Limb (tissue), 2 donors: ENCODE measurements around the gene LGALS16.
"Not testable (repeated sequence)": the region's sequence is repeated elsewhere in the genome, so short reads cannot be mapped to it uniquely, and the experiment has no call there.

Experiments
- DNase-seq, 2 donors: peaks; one replicate each; pipeline ENCODE4 v3.0.0-alpha.2; 2016; ENCODE audit errors: extremely low spot score in 2 of 2

Gene LGALS16, protein sequence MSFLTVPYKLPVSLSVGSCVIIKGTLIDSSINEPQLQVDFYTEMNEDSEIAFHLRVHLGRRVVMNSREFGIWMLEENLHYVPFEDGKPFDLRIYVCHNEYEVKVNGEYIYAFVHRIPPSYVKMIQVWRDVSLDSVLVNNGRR

GRCh38 chr19:39655613-39656012 is at the start of gene LGALS16:
Gene LGALS16 (plus strand): TSS chr19:39655913. CDS start chr19:39655962, 49 bp downstream.
- no peak for DNase-seq

- no peak for DNase-seq
Measured at GRCh38 chr19:39607021-39607420, 48.7 kb upstream of the LGALS16 start.

DNA sequence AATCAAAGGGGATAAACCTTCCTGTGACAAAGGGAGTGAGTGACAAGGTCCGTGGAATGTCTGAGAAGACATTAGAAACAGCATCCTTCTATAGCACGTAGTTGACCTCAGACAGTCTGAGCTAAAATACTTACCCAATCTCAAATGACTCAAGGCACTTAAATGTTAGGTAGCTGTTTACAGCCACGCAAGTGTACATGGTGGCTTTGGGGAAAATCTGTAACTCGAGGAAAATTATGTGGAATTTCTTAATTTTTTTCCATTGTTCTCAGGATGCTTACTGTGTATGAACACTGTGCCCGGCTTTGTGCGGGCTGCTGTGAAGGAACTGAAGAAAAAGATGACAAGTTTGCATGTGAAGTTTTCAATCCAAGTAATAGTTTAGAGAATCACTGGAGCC is 48.2 kb upstream of the LGALS16 start:
- DNase-seq, result no peak

DNA sequence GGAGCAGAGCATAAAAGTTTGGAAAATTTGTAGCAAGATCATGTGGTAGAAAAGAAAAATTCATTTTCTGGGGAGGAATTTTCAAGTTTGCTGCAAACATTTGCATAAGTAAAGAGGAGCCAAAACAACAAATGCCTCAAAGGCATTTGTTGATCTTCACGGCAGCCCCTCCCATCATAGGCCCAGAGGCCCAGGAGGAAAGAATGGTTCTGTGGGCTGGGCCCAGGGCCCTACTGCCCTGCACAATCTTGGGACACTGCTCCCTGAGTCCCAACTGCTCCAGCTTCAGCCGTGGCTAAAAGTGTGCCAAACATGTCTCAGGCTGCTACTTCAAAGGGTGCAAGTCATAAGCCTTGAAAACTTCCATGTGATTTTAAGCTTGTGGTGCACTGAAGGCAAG is 42.1 kb upstream of the LGALS16 start:
- DNase-seq, result no peak

- no peak for DNase-seq
Measured at GRCh38 chr19:39617745-39618144, 38.0 kb upstream of the LGALS16 start.

GRCh38 chr19:39623946-39624345 is 31.8 kb upstream of the LGALS16 start:
- DNase-seq, result no peak

- not testable (repeated sequence) for DNase-seq
Measured at GRCh38 chr19:39627631-39628030, 28.1 kb upstream of the LGALS16 start.

DNA sequence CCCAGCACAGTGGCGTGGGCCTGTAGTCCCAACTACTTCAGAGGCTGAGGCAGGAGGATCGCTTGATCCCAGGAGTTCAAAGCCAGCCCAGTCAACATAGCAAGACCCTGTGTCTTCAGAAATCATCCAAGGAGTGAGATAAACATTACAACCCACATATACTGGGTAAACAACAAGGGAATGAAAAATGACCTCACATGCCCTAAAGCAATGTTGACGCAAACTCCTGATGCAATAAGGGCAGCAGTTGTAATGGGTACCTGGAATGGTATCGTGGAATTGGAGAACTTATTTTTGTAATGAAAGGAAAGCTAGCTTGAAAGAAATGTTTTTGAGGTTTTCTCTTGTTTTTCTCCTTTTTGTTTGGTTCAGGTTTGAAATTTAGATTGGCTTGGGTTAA is 24.5 kb upstream of the LGALS16 start:
- DNase-seq, result no peak

GRCh38 chr19:39631626-39632025 is 24.1 kb upstream of the LGALS16 start:
- no peak for DNase-seq

DNA sequence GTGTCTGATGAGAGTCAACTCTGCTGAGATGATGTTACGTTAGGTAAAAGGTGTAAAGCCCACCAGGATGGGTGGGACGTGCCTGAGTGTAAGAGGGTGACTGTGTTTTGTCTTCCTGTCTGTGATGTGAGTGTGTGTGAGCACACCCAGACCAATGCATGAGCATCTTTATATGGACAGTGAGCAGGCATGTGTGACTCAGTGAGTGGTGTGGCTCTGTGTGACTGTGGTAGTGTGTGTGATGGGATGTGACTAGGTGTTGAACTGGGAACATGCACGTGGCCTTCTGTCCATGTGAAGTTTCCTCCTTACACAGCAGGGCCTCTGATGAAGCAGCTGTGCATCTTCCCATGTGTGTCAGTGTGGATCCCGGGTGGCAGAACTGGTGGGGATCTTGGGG is 17.8 kb upstream of the LGALS16 start:
- no peak for DNase-seq

DNA sequence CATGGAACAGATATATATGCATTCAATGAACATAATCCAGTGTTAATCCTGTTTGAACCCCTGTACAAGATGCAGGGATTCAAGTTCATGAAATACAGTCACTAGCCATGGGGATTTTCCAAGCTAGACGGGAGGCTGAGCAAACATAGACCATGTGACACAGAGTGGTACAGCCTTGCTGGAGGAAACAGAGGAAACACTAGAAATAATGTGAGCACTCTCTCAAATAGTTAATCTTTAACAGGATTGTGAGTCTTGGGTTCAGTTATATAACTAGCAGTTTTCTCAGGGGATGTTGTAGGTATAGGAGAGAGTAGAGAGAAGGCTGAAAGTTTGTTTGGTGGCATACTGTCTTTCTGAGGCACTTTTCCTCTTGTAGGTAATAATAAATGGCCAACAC is 13.9 kb upstream of the LGALS16 start:
- no peak for DNase-seq

GRCh38 chr19:39643591-39643990 is 12.1 kb upstream of the LGALS16 start:
- DNase-seq, result no peak

DNA sequence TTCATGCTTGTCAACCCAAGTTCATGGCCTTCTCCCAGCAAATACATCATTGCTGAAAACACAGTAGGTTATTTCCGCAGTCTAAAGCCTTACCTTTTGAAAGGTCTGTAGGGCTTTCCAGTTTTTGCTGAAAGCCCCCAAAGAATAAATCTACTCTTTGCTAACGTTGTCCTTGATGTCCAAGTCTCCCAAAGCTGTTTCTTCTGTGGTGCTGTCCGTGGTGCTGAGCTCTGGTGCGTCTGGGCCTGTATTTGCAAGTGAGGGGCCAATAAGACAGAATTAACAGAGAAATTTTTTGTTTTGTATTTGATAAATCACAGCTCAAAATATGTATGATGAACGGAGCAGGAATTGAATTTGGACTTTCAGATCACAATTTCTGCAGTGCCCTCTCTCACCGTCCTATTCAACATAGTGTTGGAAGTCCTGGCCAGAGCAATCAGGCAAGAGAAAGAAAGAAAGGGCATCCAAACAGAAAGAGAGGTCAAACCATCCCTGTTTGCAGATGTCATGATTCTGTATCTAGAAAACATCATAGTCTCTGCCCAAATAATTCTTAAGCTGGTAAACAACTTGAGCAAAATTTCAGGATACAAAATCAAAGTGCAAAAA is 9.8 kb upstream of the LGALS16 start:
- peak in 1 of 2 donors; percentile 47 for DNase-seq

DNA sequence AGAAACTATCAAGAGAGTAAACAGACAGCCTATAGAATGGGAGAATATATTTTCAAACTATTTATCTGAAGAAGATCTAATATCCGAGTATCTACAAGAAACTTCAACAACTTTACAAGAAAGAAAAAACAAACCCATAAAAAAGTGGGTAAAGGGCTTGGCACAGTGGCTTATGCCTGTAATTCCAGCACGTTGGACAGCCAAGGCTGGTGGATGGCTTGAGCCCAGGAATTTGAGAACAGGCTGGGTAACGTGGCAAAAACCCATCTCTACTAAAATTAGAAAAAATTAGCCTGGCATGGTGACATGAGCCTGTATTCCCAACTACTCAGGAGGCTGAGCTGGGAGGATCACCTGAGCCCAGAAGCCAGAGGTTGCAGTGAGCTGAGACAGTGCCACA is 7.8 kb upstream of the LGALS16 start:
- no peak for DNase-seq

GRCh38 chr19:39659791-39660190 is 4.1 kb downstream of the LGALS16 start:
- DNase-seq, result no peak

- no peak for DNase-seq
Measured at GRCh38 chr19:39660661-39661060, 4.9 kb downstream of the LGALS16 start.

DNA sequence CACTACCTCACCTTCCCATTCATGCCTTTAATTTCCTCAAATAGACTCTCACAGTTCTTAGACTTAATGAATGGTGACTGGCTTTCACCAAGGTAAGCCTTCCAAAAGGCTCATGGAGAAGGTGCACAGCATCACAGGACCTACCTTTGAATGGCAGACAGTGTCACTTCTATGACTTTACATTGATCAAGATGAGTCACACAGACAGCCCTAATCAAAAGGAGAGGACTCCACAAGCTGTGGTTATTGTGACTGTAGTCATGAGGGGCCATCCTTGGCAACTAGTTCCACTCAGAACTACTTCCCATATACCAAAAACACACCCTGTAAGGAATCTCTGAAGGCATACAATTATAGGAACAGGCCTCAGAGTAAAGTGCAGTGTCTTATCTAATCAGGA is 5.9 kb downstream of the LGALS16 start:
- no peak for DNase-seq

DNA sequence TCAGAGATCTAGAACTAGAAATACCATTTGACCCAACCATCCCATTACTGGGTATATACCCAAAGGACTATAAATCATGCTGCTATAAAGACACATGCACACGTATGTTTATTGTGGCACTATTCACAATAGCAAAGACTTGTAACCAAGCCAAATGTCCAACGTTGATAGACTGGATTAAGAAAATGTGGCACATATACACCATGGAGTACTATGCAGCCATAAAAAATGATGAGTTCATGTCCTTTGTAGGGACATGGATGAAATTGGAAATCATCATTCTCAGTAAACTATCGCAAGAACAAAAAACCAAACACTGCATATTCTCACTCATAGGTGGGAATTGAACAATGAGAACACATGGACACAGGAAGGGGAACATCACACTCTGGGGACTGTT is 14.1 kb downstream of the LGALS16 start:
- DNase-seq, result not testable (repeated sequence)

- no peak for DNase-seq
Measured at GRCh38 chr19:39670998-39671397, 15.3 kb downstream of the LGALS16 start.

DNA sequence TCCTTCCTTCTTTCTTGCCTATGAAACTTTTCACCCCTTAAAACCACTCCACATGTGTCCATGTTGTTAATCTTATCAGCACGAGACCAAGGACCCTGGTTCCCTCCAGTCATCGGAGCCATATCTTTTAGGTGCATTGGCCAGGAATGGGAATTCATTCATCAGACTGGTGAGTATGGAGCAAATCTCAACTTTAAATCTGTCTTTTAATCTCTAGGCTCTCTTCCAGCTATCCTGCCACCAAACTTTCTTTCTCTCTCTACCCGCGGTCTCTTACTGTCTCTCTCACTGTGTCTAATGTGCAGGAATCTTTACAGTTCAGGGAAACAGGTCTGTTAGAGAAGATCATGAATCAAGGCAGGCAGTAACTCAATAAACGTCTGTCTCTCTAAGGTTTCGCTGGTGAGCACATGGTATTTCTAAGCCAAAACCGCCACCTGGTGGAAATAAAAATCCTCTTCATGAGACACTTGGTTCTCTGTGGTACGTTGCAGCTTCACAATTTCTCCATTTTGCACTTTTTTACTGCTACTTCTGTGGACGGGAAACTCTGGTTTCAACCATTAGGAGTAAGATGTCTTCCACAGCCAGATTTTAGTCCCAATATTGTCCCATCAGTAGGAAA is 16.1 kb downstream of the LGALS16 start:
- peak in 1 of 2 donors; percentile 3 for DNase-seq

DNA sequence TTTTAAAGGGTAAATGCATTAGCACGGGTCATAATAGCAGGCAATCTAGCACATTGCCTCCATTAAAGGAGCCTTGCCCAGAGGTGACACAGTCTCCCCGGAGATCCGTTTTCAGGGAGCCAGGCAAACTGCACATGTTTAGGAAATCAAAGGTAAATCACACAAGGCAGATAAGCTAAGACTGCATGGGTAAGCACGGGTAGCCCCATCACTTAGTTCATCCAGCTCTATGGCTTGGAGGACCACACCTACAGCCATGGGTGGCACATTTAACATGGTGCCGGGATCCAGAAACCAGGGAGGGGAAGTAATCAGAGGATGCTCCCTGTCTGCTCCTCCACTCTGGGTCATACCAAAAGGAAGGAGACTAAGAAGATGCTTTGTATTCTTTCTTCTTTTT is 16.8 kb downstream of the LGALS16 start:
- DNase-seq, result no peak

DNA sequence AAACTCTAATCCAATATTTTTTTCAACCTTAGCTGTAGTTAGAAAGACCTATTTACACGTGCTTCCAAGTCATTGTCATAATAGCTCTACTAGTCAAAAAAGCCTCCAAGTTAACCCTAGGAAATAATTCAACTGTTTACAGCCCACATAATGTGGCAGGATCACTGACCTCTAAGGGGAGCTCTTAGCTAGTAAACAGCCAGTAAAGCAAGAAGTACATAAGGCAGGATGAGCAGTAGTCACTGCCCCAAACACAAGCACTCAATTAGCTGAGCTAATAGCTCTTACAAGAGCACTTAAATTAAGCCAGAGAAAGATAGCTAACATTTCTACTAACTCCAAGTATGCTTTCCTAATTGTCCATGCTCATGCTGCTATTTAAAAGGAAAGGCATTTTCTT is 18.1 kb downstream of the LGALS16 start:
- not testable (repeated sequence) for DNase-seq

DNA sequence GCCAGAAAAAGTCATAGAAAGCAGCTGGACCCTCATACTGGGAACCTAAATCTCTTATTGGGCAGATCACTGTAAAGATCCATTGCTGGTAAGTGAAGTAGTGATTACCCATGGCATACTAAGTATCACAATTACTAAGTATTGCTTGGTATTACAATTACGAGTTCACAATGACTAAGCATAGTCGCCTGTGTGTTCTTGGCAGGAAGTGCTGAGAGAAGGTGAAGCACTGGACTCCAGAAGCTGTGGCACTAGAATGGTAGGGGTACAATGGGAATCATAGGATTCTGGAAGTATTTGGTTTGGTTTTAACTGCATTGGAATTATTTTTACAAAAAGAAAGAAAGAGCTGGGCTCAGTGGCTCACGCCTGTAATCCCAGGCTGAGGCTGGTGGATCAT is 20.3 kb downstream of the LGALS16 start:
- DNase-seq, result no peak
